Astrocyte (in vitro differentiated cells and primary cell): Measurements from ENCODE around the gene BUB1.

Experiments
- CTCF ChIP-seq: IDR thresholded peaks from 2 replicates; pipeline ENCODE4 v1.5.1; 2011; ENCODE audit warnings: low read depth, mild to moderate bottlenecking, inconsistent platforms, low read length, moderate library complexity; ENCODE audit not compliant: insufficient read depth
- EZH2 ChIP-seq: IDR thresholded peaks from 2 replicates; pipeline ENCODE4 v1.6.1; 2012; ENCODE audit warnings: mild to moderate bottlenecking, low read length, inconsistent platforms; ENCODE audit not compliant: insufficient read depth

- TF ChIP-seq CTCF (no peak), EZH2 (no peak)
These were observed 10.8 kb upstream of the BUB1 start for GRCh38 chr2:110688594-110689091.
